Heart left ventricle (tissue), 16 donors: ENCODE results near the gene RIPK1. TPM values are rescaled to one million over a fixed set of nuclear protein-coding genes. Genes with fewer than 3 reads are reported as not detected.

Source experiments
- ATAC-seq, 4 donors: fragments of 200-7000 bp; cut with Tn5 transposase; one replicate each; pipeline ENCODE4 v1.9.1; 2020 to 2022; ENCODE audit warnings: moderate library complexity in 4 of 4, mild to moderate bottlenecking in 3 of 4, moderate number of reproducible peaks in 1 of 4
- DNase-seq, 5 donors: peaks; one replicate each; pipeline ENCODE4 v3.0.0-alpha.2; 2020
- H3K27ac ChIP-seq, 12 donors: fragments of 200-600 bp; sonication (generic) in 4 of 12; one replicate each; pipeline versions ENCODE4 v1.5.0 to v1.8.0; 2016 to 2022; ENCODE audit warnings: mild to moderate bottlenecking in 2 of 12
- H3K27me3 ChIP-seq, 9 donors: fragments of 200-600 bp; sonication (generic) in 2 of 9; one replicate each; pipeline versions ENCODE4 v1.5.1 to v1.8.0; 2016 to 2022; ENCODE audit warnings: mild to moderate bottlenecking in 3 of 9
- H3K36me3 ChIP-seq, 9 donors: fragments of 200-600 bp; sonication (generic) in 2 of 9; one replicate each; pipeline versions ENCODE4 v1.5.0 to v1.8.0; 2018 to 2022; ENCODE audit warnings: mild to moderate bottlenecking in 2 of 9
- H3K4me1 ChIP-seq, 12 donors: fragments of 200-600 bp; sonication (generic) in 4 of 12; one replicate each; pipeline versions ENCODE4 v1.5.0 to v1.8.0; 2016 to 2022; ENCODE audit warnings: mild to moderate bottlenecking in 3 of 12
- H3K4me3 ChIP-seq, 12 donors: fragments of 200-600 bp; sonication (generic) in 4 of 12; one replicate each; pipeline versions ENCODE4 v1.5.0 to v1.8.0; 2017 to 2022; ENCODE audit warnings: mild to moderate bottlenecking in 9 of 12, moderate library complexity in 4 of 12
- H3K9me3 ChIP-seq, 12 donors: fragments of 200-600 bp; sonication (generic) in 4 of 12; one replicate each; pipeline versions ENCODE4 v1.5.0 to v1.8.0; 2016 to 2022; ENCODE audit warnings: mild to moderate bottlenecking in 1 of 12
- CTCF ChIP-seq, 12 donors: fragments of 200-600 bp; sonication (generic) in 4 of 12; IDR thresholded peaks; one replicate each; pipeline versions ENCODE4 v1.5.0 to v1.8.0; 2018 to 2022; ENCODE audit warnings: antibody characterized with exemption in 12 of 12, mild to moderate bottlenecking in 5 of 12
- POLR2A ChIP-seq, 2 donors: fragments of 450-650 bp; IDR thresholded peaks; one replicate each; pipeline ENCODE4 v1.6.1; 2017; ENCODE audit warnings: antibody characterized with exemption in 2 of 2, mild to moderate bottlenecking in 2 of 2, moderate library complexity in 2 of 2
- WGBS, 4 donors: extraction: QIAGEN DNeasy Blood & Tissue Kit in 2 of 4; methylation state at CpG; one replicate each; pipeline versions ENCODE4 v1.1.5 to v1.1.7; 2013 to 2018; 5-methylcytosine and 5-hydroxymethylcytosine counted together
- intact Hi-C, 10 donors: fragments of 100-400 bp; cut with DNase I; formaldehyde crosslinking; loops; one replicate each; pipeline versions ENCODE4 v1.11.1 to v1.14.2; 2022
- polyA plus RNA-seq, 2 donors: library from polyadenylated mRNA; stranded (reverse); fragments of 200-250 nt; gene quantifications; one replicate each; pipeline ENCODE4 v1.2.3, GENCODE V29; 2013
- total RNA-seq, 9 donors: library from RNA; depleted of rRNA in 2 of 9; stranded (reverse); fragments of >200 nt in 2 of 9; fragmentation: NEBNext Ultra II Directional in 3 of 9; extraction: Animal tissue kit (Norgen Biotek cat#: 25700) in 3 of 9; gene quantifications; one replicate each; pipeline versions ENCODE4 v1.1.0 to v1.2.4, GENCODE V29; 2016 to 2023
- donor health status: ischemic (EF 13 %, LVEDD 7.1; RV severe dilation, severe dysfunction).
- donor health status: healthy with polysubstance abuse.
- donor health status: DM: no; HTN: yes; CAD: no.
- donor health status: DM: no; HTN: no; CAD: no.
- donor health status: ischemic (EF 25% LVEDD 6.9; RV normal size, moderate dysfunction).
- donor health status: ischemic (EF 25% LVEDD 5.7; RV mildly dilated, moderate dysfunction).
- donor health status: healthy.
- donor health status: DM: yes; HTN: yes; CAD: no.
- donor health status: ischemic (EF 35%, LVEDD 5.7; RV mildly dilated, moderate dysfunction).
- donor health status: nonischemic (EF 11% LVEDD 7.7; RV severe dilation, severe dysfunction).
- donor health status: DM: yes; HTN: yes; CAD: no.
- donor health status: PGD.
- donor health status: ischemic (EF 29% LVEDD 5.4; RV normal size, mild dysfunction).
- donor health status: nonischemic (EF 23%, LVEDD 6.1; RV moderate dilation, normal function).

RIPK1 gene
- total and polyA plus RNA-seq, 11 donors = 5.3 to 16.3 (median 7.1) TPM

- peaks cover 0 to 98% (median 87%) of the 10 kb centered on the region in 9 donors for H3K36me3 ChIP-seq
- 81 to 87% (median 85%) methylated on average over 10 of the region's 10 CpGs for WGBS, 4 donors
- no peaks in the 10 kb centered on the region for H3K9me3 ChIP-seq
- intact Hi-C loops = no loop called here
- DNase-seq (no peak), ATAC-seq (peak in 2 of 4 donors; percentile 20 to 24)
- no peak overlapping the region for H3K4me3 ChIP-seq
- TF ChIP-seq POLR2A (IDR thresholded peaks at IDR 0.05) (no peak), CTCF (IDR thresholded peaks at IDR 0.05) (no peak)
- no peak overlapping the region for H3K27ac ChIP-seq
- no peaks in the 10 kb centered on the region for H3K4me1 ChIP-seq
- H3K27me3 ChIP-seq = no peaks in the 10 kb centered on the region
Measured at GRCh38 chr6:3108746-3109414, 40.6 kb downstream of the RIPK1 start.

GRCh38 chr6:3109761-3110160 is 41.5 kb downstream of the RIPK1 start:
- Histone ChIP-seq H3K27me3 (no peaks in the 10 kb centered on the region), H3K4me3 (no peak overlapping the region), H3K27ac (no peak overlapping the region), H3K4me1 (no peaks in the 10 kb centered on the region), H3K36me3 (peaks cover 0 to 98% (median 88%) of the 10 kb centered on the region in 9 donors), H3K9me3 (no peaks in the 10 kb centered on the region)
- intact Hi-C loops = loop anchor here in 1 of 10 donors (5.0 kb wide), 1 partner anchor 37 kb away; no protein-coding TSS in a partner anchor
- WGBS, 4 donors = 82 to 94% (median 92%) methylated on average over 3 of the region's 3 CpGs
- ATAC-seq (no peak), DNase-seq (no peak)
- TF ChIP-seq CTCF (IDR thresholded peaks at IDR 0.05) (no peak), POLR2A (IDR thresholded peaks at IDR 0.05) (no peak)

- no peak overlapping the region for H3K27ac ChIP-seq
- 90 to 94% (median 93%) methylated on average over 4 to 6 of the region's 6 CpGs for WGBS, 4 donors
- no peaks in the 10 kb centered on the region for H3K9me3 ChIP-seq
- H3K4me1 ChIP-seq = peaks cover 0 to 14% (median 5%) of the 10 kb centered on the region in 12 donors
- intact Hi-C loops = loop anchor here in 1 of 10 donors (5.0 kb wide), 1 partner anchor 42 kb away; no protein-coding TSS in a partner anchor
- ATAC-seq (no peak), DNase-seq (no peak)
- no peak overlapping the region for H3K4me3 ChIP-seq
- TF ChIP-seq CTCF (IDR thresholded peaks at IDR 0.05) = no peak
- TF ChIP-seq POLR2A (IDR thresholded peaks at IDR 0.05) = no peak
- H3K36me3 ChIP-seq = peaks cover 0 to 65% (median 54%) of the 10 kb centered on the region in 9 donors
- no peaks in the 10 kb centered on the region for H3K27me3 ChIP-seq
Measured at GRCh38 chr6:3114377-3114776, 46.1 kb downstream of the RIPK1 start.

- Histone ChIP-seq H3K27ac (peak overlapping the region; percentile 77 to 95 (median 92)), H3K27me3 (no peaks in the 10 kb centered on the region), H3K4me3 (peak overlapping the region; percentile 62 to 94 (median 80)), H3K36me3 (peaks cover 0 to 31% (median 26%) of the 10 kb centered on the region in 9 donors), H3K9me3 (no peaks in the 10 kb centered on the region), H3K4me1 (peaks cover 0 to 18% (median 9%) of the 10 kb centered on the region in 12 donors)
- no peak for TF ChIP-seq POLR2A (IDR thresholded peaks at IDR 0.05)
- TF ChIP-seq CTCF (IDR thresholded peaks at IDR 0.05) = no peak
- intact Hi-C loops = no loop called here
- ATAC-seq (no peak), DNase-seq (no peak)
- WGBS, 4 donors = 16 to 20% (median 17%) methylated on average over 8 of the region's 8 CpGs
Measured at GRCh38 chr6:3117912-3118352, 49.6 kb downstream of the RIPK1 start.
